HFFc6 (cell line): Measurements from ENCODE around the gene EXOC4. TPM values are rescaled to one million over a fixed set of nuclear protein-coding genes. Genes with fewer than 3 reads are reported as not detected.
A peak's percentile ranks its signal among the peaks of the same experiment; 100 is the strongest.

Source experiments
- DNase-seq: peaks from one replicate; pipeline ENCODE4 v3.0.0-alpha.2; 2018
- H3K27ac Mint-ChIP-seq: 2 replicates; pipeline ENCODE4 v1.8.0; 2020; ENCODE audit warnings: mild to moderate bottlenecking, mixed read lengths
- H3K27me3 Mint-ChIP-seq: 2 replicates; pipeline ENCODE4 v1.8.0; 2021; ENCODE audit warnings: mild to moderate bottlenecking, moderate library complexity, mixed read lengths; ENCODE audit not compliant: insufficient read depth
- H3K36me3 Mint-ChIP-seq: 2 replicates; pipeline ENCODE4 v1.8.0; 2021; ENCODE audit warnings: low read depth, mixed read lengths
- H3K4me1 Mint-ChIP-seq: 2 replicates; pipeline ENCODE4 v1.8.0; 2020; ENCODE audit warnings: low read depth, mixed read lengths
- H3K4me3 Mint-ChIP-seq: 2 replicates; pipeline ENCODE4 v1.8.0; 2020; ENCODE audit warnings: mild to moderate bottlenecking, moderate library complexity, mixed read lengths
- H3K9me3 Mint-ChIP-seq: 2 replicates; pipeline ENCODE4 v1.8.0; 2020; ENCODE audit warnings: mild to moderate bottlenecking, mixed read lengths
- total RNA-seq, 6 experiments: library from RNA; stranded (reverse); fragmentation: NEBNext Ultra II Directional; extraction: Animal tissue kit (Norgen Biotek cat#: 25700); gene quantifications; 2 replicates in 1 of 6; 3 replicates in 5 of 6; pipeline ENCODE4 v1.2.3, GENCODE V29; 2021
- TF ChIP-seq, protein P1 (sequence below): fragments of 200-600 bp; sonication (generic); IDR thresholded peaks from 2 replicates; pipeline ENCODE4 v1.5.0; 2021; ENCODE audit warnings: antibody characterized with exemption, mild to moderate bottlenecking

Gene EXOC4
- total RNA-seq, 6 experiments from 2014 or later, result 57.6 to 67.6 (median 61.4) TPM

DNA sequence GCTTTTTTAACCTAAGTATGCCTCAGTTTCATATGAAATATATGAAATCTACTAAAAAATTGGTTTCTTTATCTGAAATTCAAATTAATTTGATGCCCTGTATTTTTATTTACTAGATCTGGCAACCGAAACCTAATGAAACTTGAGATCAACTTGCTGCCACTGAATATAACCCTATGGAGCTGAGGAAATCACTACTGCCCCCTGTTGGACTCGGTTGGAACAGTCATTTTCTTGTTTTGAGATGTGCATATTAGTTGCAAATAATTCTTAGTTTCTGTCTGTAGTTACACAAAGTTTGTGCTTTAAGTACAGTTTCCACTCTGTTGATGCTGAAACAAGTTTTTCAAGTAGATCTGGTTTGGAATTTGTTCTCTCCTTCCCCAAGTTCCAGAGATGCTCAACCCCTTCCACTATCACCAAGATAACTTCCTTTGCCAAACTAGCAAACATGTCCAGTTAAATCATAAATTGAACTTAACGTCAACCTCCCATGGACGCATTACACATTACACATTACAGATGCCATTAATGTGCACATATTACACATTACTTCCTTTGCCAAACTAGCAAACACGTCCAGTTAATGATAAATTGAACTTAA is 22.2 kb upstream of the EXOC4 start:
- Mint-ChIP-seq H3K4me3 (no peak overlapping the region), H3K4me1 (peaks cover 8% of the 10 kb centered on the region), H3K27ac (no peak overlapping the region), H3K36me3 (no peaks in the 10 kb centered on the region), H3K9me3 (no peaks in the 10 kb centered on the region), H3K27me3 (peaks cover 9% of the 10 kb centered on the region)
- peak; percentile 44 for DNase-seq
- TF ChIP-seq, protein P1, sequence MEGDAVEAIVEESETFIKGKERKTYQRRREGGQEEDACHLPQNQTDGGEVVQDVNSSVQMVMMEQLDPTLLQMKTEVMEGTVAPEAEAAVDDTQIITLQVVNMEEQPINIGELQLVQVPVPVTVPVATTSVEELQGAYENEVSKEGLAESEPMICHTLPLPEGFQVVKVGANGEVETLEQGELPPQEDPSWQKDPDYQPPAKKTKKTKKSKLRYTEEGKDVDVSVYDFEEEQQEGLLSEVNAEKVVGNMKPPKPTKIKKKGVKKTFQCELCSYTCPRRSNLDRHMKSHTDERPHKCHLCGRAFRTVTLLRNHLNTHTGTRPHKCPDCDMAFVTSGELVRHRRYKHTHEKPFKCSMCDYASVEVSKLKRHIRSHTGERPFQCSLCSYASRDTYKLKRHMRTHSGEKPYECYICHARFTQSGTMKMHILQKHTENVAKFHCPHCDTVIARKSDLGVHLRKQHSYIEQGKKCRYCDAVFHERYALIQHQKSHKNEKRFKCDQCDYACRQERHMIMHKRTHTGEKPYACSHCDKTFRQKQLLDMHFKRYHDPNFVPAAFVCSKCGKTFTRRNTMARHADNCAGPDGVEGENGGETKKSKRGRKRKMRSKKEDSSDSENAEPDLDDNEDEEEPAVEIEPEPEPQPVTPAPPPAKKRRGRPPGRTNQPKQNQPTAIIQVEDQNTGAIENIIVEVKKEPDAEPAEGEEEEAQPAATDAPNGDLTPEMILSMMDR, result peak; percentile 93

DNA sequence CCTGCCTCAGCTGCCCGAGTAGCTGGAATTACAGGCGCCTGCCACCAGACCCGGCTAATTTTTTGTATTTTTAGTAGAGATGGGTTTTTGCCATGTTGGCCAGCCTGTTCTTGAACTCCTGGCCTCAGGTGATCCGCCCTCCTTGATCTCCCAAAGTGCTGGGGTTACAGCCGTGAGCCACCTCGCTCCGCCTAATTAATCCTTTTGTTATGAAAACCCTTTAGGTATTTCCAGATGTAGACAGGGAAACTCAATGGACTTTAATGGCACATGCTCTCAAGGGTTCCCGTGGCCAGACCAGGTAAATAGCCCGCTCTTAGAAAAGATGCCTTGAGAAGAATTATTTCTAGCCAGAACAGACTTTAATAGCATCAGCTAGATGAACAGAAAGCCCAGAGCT is 19.7 kb upstream of the EXOC4 start:
- no peak overlapping the region for H3K4me3 Mint-ChIP-seq
- no peak overlapping the region for H3K27ac Mint-ChIP-seq
- DNase-seq, result no peak
- TF ChIP-seq, protein P1, result no peak
- H3K36me3 Mint-ChIP-seq, result no peaks in the 10 kb centered on the region
- H3K27me3 Mint-ChIP-seq, result peaks cover 9% of the 10 kb centered on the region
- H3K4me1 Mint-ChIP-seq, result peaks cover 10% of the 10 kb centered on the region
- H3K9me3 Mint-ChIP-seq, result no peaks in the 10 kb centered on the region

DNA sequence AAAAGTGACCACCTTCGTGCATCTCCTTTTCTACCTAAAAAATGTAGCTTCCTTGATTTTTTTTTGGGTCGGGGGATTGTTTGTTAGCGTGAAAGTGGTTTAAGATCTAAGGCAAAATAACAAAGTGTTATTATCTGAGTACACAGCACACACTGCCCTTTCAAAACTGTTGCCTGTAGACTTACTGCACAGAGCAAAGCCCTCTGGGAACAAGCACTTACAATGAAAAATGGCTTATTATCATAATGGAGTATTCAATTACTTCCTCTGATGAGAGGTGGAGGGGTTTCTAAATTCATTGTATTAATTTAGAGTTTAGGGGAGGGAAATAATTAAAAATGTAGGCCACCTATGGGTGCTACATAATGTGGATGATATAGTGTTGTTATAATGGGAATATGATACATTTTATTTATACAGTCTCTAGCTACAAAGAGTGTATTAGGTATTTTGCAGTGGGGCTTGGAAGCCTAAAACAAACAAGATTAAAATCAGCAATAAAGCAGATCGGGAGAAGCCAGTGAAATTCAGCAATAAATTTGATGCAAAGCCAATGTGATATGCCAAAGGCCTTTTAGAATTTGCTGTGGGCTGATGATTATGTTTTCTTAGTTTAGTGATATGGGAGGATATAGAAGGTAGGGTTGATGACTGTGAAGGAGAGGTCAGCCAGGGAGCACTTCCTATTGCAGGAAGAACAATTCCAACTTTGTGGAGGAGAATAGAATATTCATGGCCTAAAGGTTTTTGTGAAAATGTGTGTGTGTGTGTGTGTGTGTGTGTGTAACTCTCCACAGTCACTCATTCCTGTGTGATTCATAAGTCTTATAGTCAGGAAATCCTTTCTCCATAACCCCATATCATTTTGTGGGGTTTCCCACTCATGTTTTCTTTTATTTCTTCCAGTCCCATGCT is 17.7 kb upstream of the EXOC4 start:
- H3K4me3 Mint-ChIP-seq, result no peak overlapping the region
- DNase-seq, result peak; percentile 20

DNA sequence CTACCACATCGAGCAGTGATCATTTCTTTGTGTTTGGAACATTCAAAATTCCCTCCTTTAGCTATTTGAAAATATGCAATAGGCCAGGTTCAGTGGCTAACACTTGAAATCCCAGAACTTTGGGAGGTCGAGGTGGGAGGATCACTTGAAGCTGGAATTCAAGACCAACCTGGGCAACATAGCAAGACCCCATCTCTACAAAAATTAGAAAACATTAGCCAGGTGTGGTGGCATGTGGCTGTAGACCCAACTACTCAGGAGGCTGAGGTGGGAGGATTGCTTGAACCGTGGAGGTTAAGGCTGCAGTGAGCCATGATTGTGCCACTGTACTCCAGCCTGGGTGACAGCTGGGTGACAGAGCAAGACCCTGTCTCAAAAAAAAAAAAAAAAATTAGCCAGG is 15.3 kb upstream of the EXOC4 start:
- H3K9me3 Mint-ChIP-seq, result no peaks in the 10 kb centered on the region
- H3K27ac Mint-ChIP-seq, result no peak overlapping the region
- TF ChIP-seq, protein P1, result no peak
- DNase-seq, result no peak
- H3K4me1 Mint-ChIP-seq, result peaks cover 10% of the 10 kb centered on the region
- H3K36me3 Mint-ChIP-seq, result no peaks in the 10 kb centered on the region
- peaks cover 4% of the 10 kb centered on the region for H3K27me3 Mint-ChIP-seq
- H3K4me3 Mint-ChIP-seq, result no peak overlapping the region

More for the DNA sequence above, 17.7 kb upstream of the EXOC4 start:
- TF ChIP-seq, protein P1, result no peak
- Mint-ChIP-seq H3K27me3 (peaks cover 2% of the 10 kb centered on the region; the same call in 1 of the 2 replicates), H3K27ac (no peak overlapping the region), H3K9me3 (no peaks in the 10 kb centered on the region), H3K36me3 (no peaks in the 10 kb centered on the region), H3K4me1 (peaks cover 10% of the 10 kb centered on the region)

DNA sequence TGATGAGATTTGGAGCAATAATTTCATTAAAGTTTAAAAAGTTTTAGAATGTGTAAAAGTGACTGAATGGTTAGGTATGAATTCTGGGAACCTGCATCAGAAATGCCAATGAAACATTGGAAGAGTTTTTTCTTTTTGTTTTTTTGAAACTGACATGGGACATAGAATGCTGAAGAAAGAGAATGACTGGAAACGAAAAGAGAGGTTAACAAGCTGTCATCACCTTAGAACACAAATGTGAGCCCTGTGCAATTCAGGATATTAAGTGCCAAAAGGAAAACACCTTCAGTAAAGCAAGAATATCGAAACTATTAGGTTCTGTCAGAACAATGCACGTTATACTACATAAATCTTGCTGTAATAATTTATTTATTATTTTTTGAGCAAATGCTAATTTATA is 12.6 kb upstream of the EXOC4 start:
- TF ChIP-seq, protein P1, result no peak
- Mint-ChIP-seq H3K4me3 (no peak overlapping the region), H3K27me3 (peaks cover 6% of the 10 kb centered on the region; the same call in 1 of the 2 replicates), H3K36me3 (no peaks in the 10 kb centered on the region), H3K9me3 (no peaks in the 10 kb centered on the region), H3K4me1 (peaks cover 7% of the 10 kb centered on the region), H3K27ac (no peak overlapping the region)
- no peak for DNase-seq
